Fibroblast of lung (primary cell): ENCODE measurements around the gene PTPRA. TPM values are rescaled to one million over a fixed set of nuclear protein-coding genes. Genes with fewer than 3 reads are reported as not detected.

Experiments
- DNase-seq, 2 donors: peaks; one replicate each; pipeline versions ENCODE4 v3.0.0 to v3.0.0-alpha.2; 2010; ENCODE audit warnings: low read depth in 2 of 2
- H2AFZ ChIP-seq: 2 replicates; pipeline ENCODE4 v1.5.1; 2012; ENCODE audit warnings: low read length, control low read depth, inconsistent platforms
- H3K27ac ChIP-seq: 2 replicates; pipeline ENCODE4 v1.5.1; 2011; ENCODE audit warnings: low read length, control low read depth; ENCODE audit not compliant: insufficient read depth
- H3K27me3 ChIP-seq: 2 replicates; pipeline ENCODE4 v1.5.1; 2011; ENCODE audit warnings: mild to moderate bottlenecking, low read length; ENCODE audit not compliant: control insufficient read depth, insufficient read depth
- H3K36me3 ChIP-seq: 2 replicates; pipeline ENCODE4 v1.5.1; 2011; ENCODE audit warnings: low read length; ENCODE audit not compliant: control insufficient read depth, insufficient read depth
- H3K4me1 ChIP-seq: 2 replicates; pipeline ENCODE4 v1.5.1; 2011; ENCODE audit warnings: low read length; ENCODE audit not compliant: control insufficient read depth, insufficient read depth; ENCODE audit errors: extremely low read depth
- H3K4me2 ChIP-seq: 2 replicates; pipeline ENCODE4 v1.5.1; 2011; ENCODE audit warnings: low read length, control low read depth; ENCODE audit not compliant: insufficient read depth; ENCODE audit errors: extremely low read depth
- H3K4me3 ChIP-seq, 4 experiments: fragments of 200-600 bp in 1 of 4; sonication (generic) in 1 of 4; replicated peaks in 1 of 4; 2 replicates each; pipeline ENCODE4 v1.5.1; 2011 to 2016; ENCODE audit warnings: low read length in 4 of 4, low read depth in 3 of 4, mild to moderate bottlenecking in 3 of 4, control low read depth in 2 of 4, inconsistent platforms in 1 of 4, mixed read lengths in 1 of 4; ENCODE audit not compliant: insufficient read depth in 1 of 4; ENCODE audit errors: control extremely low read depth in 1 of 4
- H3K79me2 ChIP-seq: 2 replicates; pipeline ENCODE4 v1.5.1; 2012; ENCODE audit warnings: mild to moderate bottlenecking, low read length, inconsistent platforms; ENCODE audit not compliant: control insufficient read depth, insufficient read depth
- H3K9ac ChIP-seq: 2 replicates; pipeline ENCODE4 v1.5.1; 2011; ENCODE audit warnings: mild to moderate bottlenecking, low read length, control low read depth; ENCODE audit not compliant: insufficient read depth
- H3K9me3 ChIP-seq: 2 replicates; pipeline ENCODE4 v1.5.1; 2012; ENCODE audit warnings: low read depth, low read length; ENCODE audit not compliant: control insufficient read depth, insufficient read depth
- H4K20me1 ChIP-seq: 2 replicates; pipeline ENCODE4 v1.5.1; 2011; ENCODE audit warnings: low read length; ENCODE audit not compliant: control insufficient read depth, insufficient read depth; ENCODE audit errors: extremely low read depth
- CTCF ChIP-seq, 2 donors: IDR thresholded peaks in 1 of 2; conservative IDR thresholded peaks in 1 of 2; 1 replicate in 1 of 2; 2 replicates in 1 of 2; pipeline ENCODE4 v1.5.1; 2011 to 2012; ENCODE audit warnings: low read length in 2 of 2, control low read depth in 1 of 2, inconsistent platforms in 1 of 2, low read depth in 1 of 2, mild to moderate bottlenecking in 1 of 2
- EZH2 ChIP-seq: IDR thresholded peaks from 2 replicates; pipeline ENCODE4 v1.5.1; 2012; ENCODE audit warnings: low read length, control low read depth, mild to moderate bottlenecking; ENCODE audit errors: missing control alignments
- polyA plus RNA-seq, 2 donors: library from polyadenylated mRNA; depleted of rRNA in 1 of 2; stranded (reverse) in 1 of 2; unstranded in 1 of 2; fragments of >200 nt; gene quantifications; 2 replicates each; pipeline ENCODE4 v1.2.1, GENCODE V29; 2011 to 2012; ENCODE audit warnings: missing spikeins in 1 of 2
- total RNA-seq: library from RNA; depleted of rRNA; stranded (reverse); fragments of >200 nt; gene quantifications from 2 replicates; pipeline ENCODE4 v1.2.1, GENCODE V29; 2014

PTPRA gene
- total and polyA plus RNA-seq, 2 donors (not counting 1 experiment from before 2014, with no cell fraction given): 27.9 to 127 TPM

- Histone ChIP-seq H3K36me3 (peaks cover 8% of the 10 kb centered on the region), H3K9me3 (no peaks in the 10 kb centered on the region), H4K20me1 (no peaks in the 10 kb centered on the region), H3K27me3 (no peaks in the 10 kb centered on the region), H3K9ac (no peak overlapping the region), H3K4me1 (peaks cover 5% of the 10 kb centered on the region), H3K79me2 (no peaks in the 10 kb centered on the region), H2AFZ (no peak overlapping the region), H3K4me2 (no peak overlapping the region), H3K4me3 (no peak overlapping the region), H3K27ac (no peak overlapping the region)
- no peak for DNase-seq
- TF ChIP-seq CTCF (conservative IDR thresholded peaks at IDR 0.05 in 1 of 2, IDR thresholded peaks at IDR 0.05 in 1 of 2; ENCODE audit: low read depth in 1 of 2, low read length in 2 of 2) (no peak), EZH2 (no peak)
These were observed 6.0 kb upstream of the PTPRA start for GRCh38 chr20:2867081-2867864.

GRCh38 chr20:2869381-2869780 lies 3.9 kb upstream of the PTPRA start:
- Histone ChIP-seq H4K20me1 (no peaks in the 10 kb centered on the region), H3K4me1 (peaks cover 5% of the 10 kb centered on the region), H3K79me2 (peaks cover 6% of the 10 kb centered on the region), H3K9me3 (no peaks in the 10 kb centered on the region), H3K4me3 (no peak overlapping the region), H3K27ac (no peak overlapping the region), H3K27me3 (no peaks in the 10 kb centered on the region), H3K9ac (no peak overlapping the region), H2AFZ (no peak overlapping the region), H3K36me3 (peaks cover 3% of the 10 kb centered on the region), H3K4me2 (no peak overlapping the region)
- TF ChIP-seq EZH2 (no peak), CTCF (conservative IDR thresholded peaks at IDR 0.05 in 1 of 2, IDR thresholded peaks at IDR 0.05 in 1 of 2; ENCODE audit: low read depth in 1 of 2, low read length in 2 of 2) (no peak)
- DNase-seq: no peak

DNA sequence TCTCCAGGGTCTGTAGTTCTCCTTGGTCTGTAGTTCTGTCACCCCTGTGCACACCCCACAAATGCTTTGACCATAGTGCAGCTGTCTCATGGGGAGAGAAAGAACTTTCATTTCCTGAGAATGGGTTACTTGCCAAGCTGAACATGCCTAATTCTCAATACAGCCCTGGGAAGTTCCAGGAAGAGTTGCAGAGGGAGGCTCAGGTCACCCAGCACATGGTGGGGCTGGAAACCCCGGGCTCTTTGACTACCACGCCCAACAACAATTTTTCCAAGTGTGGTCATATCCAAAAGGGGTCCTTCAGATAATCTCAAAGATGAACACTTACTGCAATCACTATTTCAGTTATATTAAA lies 2.2 kb upstream of the PTPRA start:
- H3K27ac ChIP-seq: peak overlapping the region; percentile 8

More for the DNA sequence above, 2.2 kb upstream of the PTPRA start:
- Histone ChIP-seq H3K4me1 (peaks cover 7% of the 10 kb centered on the region), H3K36me3 (peaks cover 1% of the 10 kb centered on the region), H3K4me2 (no peak overlapping the region), H4K20me1 (no peaks in the 10 kb centered on the region), H3K4me3 (no peak overlapping the region), H3K9ac (no peak overlapping the region), H3K27me3 (no peaks in the 10 kb centered on the region), H3K9me3 (no peaks in the 10 kb centered on the region), H3K79me2 (peaks cover 21% of the 10 kb centered on the region), H2AFZ (no peak overlapping the region)
- TF ChIP-seq CTCF (conservative IDR thresholded peaks at IDR 0.05 in 1 of 2, IDR thresholded peaks at IDR 0.05 in 1 of 2; ENCODE audit: low read depth in 1 of 2, low read length in 2 of 2): no peak
- TF ChIP-seq EZH2: no peak
- peak; percentile 10 to 41 for DNase-seq
